GM18499 (cell line): ENCODE results near the gene TP53BP2.
"Not testable (repeated sequence)": the region's sequence is repeated elsewhere in the genome, so short reads cannot be mapped to it uniquely, and the experiment has no call there.

Experiments
- ATAC-seq: cut with Tn5 transposase; IDR thresholded peaks from one replicate; pipeline ENCODE4 v1.9.1; 2021; ENCODE audit warnings: moderate number of reproducible peaks; ENCODE audit not compliant: insufficient read depth, unreplicated experiment

Gene TP53BP2

GRCh38 chr1:223845810-223846682 lies at the start of gene TP53BP2:
Gene TP53BP2 (minus strand): TSS chr1:223845947. CDS start chr1:223845680, 267 bp downstream.
- ATAC-seq, result peak; percentile 55

- ATAC-seq, result not testable (repeated sequence)
Measured at GRCh38 chr1:223890494-223890893, 44.7 kb upstream of the TP53BP2 start.

GRCh38 chr1:223889319-223889718 lies 43.6 kb upstream of the TP53BP2 start:
- not testable (repeated sequence) for ATAC-seq

DNA sequence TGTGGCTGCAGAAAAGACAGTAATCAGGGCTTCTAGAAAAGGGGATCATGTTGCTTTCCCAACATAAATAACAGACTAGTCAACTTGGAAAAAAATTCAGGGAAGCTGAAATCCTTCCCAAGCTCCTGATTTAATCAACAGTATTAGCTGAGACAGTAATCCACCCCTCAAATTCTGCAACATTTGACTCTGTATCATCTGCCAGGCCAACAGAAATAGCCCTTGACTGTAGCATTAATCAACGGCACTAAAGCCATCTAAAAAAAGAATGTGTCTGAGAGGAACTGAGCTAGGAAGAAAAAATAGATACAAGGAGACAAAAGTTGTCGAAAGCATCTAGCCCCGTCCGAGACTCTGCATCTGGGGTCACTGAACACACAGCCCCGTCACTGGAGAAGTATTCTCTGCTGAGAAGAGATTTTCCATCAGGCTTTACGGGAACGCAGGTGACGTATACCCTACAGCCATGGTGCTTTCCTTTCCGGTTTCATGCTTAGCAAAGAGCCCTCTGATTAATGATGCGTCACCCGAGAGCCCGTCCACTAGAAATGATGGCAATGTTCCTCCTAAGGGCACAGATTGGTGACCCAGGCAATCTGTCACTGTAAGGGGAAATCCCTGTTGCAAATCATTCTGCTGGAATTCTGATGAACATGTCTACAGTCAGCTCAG lies 42.1 kb upstream of the TP53BP2 start:
- no peak for ATAC-seq

- ATAC-seq, result no peak
Measured at GRCh38 chr1:223886516-223886921, 40.8 kb upstream of the TP53BP2 start.

DNA sequence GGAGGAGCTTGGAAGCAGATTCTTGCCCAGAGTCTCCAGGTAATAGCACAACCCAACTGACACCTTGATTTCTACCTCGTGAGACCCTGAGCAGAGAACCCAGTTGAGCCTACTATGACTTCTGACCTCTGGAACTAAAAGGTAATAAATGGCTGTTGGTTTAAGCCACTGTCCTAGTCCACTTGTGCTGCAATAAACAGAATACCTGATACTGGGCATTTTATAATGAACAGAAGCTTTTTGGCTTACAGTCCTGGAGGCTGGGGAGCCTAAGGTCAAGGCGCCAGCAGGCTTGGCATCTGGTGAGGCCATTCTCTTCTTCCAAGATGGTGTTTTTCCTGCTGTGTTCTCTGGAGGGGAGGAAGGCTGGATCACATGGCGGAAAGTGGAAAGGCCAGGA lies 39.9 kb upstream of the TP53BP2 start:
- no peak for ATAC-seq

- ATAC-seq, result no peak
Measured at GRCh38 chr1:223878598-223879325, 33.0 kb upstream of the TP53BP2 start.

- no peak for ATAC-seq
Measured at GRCh38 chr1:223877804-223878203, 32.1 kb upstream of the TP53BP2 start.

DNA sequence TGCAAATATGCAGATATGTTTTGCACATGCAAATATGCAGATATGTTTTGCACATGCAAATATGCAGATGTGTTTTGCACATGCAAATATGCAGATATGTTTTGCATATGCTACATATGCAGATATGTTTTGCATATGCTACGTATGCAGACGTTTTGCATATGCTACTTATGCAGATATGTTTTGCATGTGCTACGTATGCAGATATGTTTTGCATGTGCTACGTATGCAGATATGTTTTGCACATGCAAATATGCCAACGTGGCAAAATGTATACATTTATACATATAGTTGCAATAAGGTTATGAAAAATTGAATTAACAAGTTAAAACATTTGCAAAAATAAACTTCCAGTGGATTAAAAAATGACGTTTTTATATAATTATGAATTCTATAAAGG lies 30.8 kb upstream of the TP53BP2 start:
- ATAC-seq, result no peak

- no peak for ATAC-seq
Measured at GRCh38 chr1:223873044-223873443, 27.3 kb upstream of the TP53BP2 start.

DNA sequence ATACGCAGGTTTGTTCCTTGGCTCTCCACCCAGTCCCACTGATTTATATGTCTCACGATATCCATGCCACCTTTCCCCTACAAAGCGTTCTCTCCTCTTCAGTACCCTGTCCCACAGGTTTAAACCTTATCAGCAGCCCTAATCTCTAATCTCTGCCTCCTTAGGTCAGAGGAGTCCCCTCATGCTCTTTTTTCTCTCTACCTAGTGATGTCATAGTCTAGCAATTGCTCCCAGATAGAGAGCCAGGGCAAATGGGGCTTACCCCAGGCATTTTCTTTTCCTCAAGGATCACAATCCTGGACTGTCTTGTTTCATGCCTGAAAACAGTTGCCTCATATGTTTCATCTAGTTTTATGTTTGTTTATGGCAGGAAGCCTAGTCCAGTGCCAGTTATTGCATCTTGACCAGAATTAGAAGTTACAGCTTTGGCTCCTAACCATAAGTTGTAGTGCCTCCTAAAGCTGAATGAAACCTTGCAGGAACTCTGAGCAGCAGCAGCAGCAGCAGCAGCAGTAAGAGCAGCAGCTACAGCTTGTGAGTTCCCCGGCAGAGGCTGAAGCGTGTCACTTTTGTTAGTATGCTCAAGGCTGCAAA lies 26.7 kb upstream of the TP53BP2 start:
- ATAC-seq, result no peak

- no peak for ATAC-seq
Measured at GRCh38 chr1:223870617-223871574, 25.1 kb upstream of the TP53BP2 start.

DNA sequence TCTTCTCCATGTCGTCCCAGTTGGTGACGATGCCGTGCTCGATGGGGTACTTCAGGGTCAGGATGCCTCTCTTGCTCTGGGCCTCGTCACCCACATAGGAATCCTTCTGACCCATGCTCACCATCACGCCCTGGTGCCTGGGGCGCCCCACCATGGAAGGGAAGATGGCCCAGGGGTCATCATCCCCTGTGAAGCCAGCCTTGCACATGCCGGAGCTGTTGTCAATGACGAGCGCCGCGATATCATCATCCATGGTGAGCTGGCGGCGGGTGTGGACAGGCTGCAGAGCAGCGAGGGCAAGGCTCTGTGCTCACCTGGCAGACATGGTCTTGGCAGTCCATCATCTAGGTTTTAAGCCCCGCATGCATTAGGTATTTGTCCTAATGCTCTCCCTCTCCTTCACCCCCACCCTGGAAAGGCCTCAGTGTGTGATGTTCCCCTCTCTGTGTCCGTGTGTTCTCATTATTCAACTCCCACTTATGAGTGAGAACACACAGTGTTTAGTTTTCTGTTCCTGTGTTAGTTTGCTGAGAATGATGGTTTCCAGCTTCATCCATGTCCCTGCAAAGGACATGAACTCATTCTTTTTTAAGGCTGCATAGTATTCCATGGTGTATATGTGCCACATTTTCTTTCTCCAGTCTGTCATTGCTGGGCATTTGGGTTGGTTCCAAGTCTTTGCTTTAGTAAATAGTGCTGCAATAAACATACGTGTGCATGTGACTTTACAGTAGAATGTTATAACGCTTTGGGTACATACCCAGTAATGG lies 19.0 kb upstream of the TP53BP2 start:
- ATAC-seq, result not testable (repeated sequence)

DNA sequence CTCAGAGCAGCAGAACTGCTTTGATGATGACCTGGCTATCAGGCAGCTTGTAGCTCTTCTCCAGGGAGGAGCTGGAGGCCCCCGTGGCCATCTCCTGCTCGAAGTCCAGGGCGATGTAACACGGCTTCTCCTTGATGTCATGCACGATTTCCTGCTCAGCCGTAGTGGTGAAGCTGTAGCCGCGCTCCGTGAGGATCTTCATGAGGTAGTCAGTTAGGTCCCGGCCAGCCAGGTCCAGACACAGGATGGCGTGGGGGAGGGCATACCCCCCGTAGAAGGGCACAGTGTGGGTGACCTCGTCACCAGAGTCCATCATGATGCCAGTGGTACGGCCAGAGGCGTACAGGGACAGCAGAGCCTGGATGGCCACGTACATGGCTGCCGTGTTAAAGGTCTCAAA lies 18.3 kb upstream of the TP53BP2 start:
- ATAC-seq, result no peak

- ATAC-seq, result no peak
Measured at GRCh38 chr1:223861904-223862303, 16.2 kb upstream of the TP53BP2 start.

DNA sequence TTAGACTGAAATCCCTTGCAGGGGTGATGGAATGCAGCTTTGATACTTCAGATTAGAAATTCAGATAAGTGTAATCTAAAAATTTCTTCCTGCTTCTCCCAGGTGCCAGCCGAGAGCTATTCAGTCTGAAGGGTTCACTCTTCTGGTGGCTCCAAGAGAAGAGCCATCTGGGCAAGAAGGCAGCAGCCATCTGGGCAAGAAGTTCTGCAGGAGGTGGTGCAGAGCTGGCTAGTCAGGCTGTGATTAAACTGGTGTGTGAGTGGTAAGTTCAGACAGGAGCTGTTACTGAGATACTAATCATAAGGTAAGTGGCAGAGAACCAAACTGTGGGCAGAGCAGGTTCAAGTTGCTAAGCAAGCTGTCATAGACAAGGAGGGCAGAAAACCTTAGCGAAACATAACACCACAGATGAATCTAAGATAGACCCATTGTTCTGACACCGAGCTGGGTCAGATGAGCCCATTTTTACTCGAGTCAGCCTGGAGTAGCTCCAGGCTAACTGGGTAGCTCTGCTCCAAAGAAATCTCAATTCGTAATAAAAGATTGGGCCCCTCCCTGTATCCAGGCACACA lies 14.4 kb upstream of the TP53BP2 start:
- ATAC-seq, result no peak

GRCh38 chr1:223859058-223859457 lies 13.3 kb upstream of the TP53BP2 start:
- ATAC-seq, result no peak

GRCh38 chr1:223856386-223856785 lies 10.6 kb upstream of the TP53BP2 start:
- ATAC-seq, result no peak
